OCI-LY7 (cell line): ENCODE results near the gene DYNLRB1. TPM values are rescaled to one million over a fixed set of nuclear protein-coding genes. Genes with fewer than 3 reads are reported as not detected.

ENCODE experiments used
- BruUV-seq: library from RNA; stranded (reverse); fragments of 400-500 nt; replicated peaks from 2 replicates; lab custom pipeline; 2021; lab: Mats Ljungman, UMichigan
- CTCF ChIA-PET: fragments of 300-600 bp; sonication (Branson Sonifier 250); formaldehyde crosslinking; loops from one replicate; lab custom pipeline; 2022; ENCODE audit warnings: antibody characterized with exemption; ENCODE audit not compliant: unreplicated experiment; lab: Charles Lee
- POLR2A ChIA-PET: fragments of 300-600 bp; sonication (Branson Sonifier 250); formaldehyde crosslinking; loops from one replicate; lab custom pipeline; 2022; ENCODE audit warnings: antibody characterized with exemption; lab: Charles Lee
- DNase-seq: peaks from one replicate; pipeline ENCODE4 v3.0.0-alpha.2; 2015; ENCODE audit warnings: low spot score
- H2AFZ ChIP-seq: fragments of 200-600 bp; sonication (generic), shearing (Covaris generic); 2 replicates; pipeline ENCODE4 v1.6.1; 2014; ENCODE audit warnings: mild to moderate bottlenecking, antibody characterized with exemption, low read length, moderate library complexity
- H3K27ac ChIP-seq: fragments of 200-600 bp; sonication (generic); 2 replicates; pipeline ENCODE4 v1.5.1; 2014; ENCODE audit warnings: mixed run types, low read depth, mild to moderate bottlenecking, moderate library complexity, low read length, inconsistent platforms; ENCODE audit not compliant: poor library complexity, severe bottlenecking
- H3K36me3 ChIP-seq: fragments of 200-600 bp; sonication (generic); 2 replicates; pipeline ENCODE4 v1.6.1; 2014; ENCODE audit warnings: mild to moderate bottlenecking, antibody characterized with exemption, low read length, moderate library complexity, mixed read lengths; ENCODE audit not compliant: insufficient read depth
- H3K4me1 ChIP-seq: fragments of 200-600 bp; sonication (generic); 2 replicates; pipeline ENCODE4 v1.5.1; 2014; ENCODE audit warnings: mild to moderate bottlenecking, low read length; ENCODE audit not compliant: insufficient read depth, poor library complexity, severe bottlenecking
- H3K4me2 ChIP-seq: fragments of 200-600 bp; sonication (generic); 2 replicates; pipeline ENCODE4 v1.6.1; 2014; ENCODE audit warnings: mild to moderate bottlenecking, low read length
- H3K4me3 ChIP-seq: fragments of 200-600 bp; sonication (generic); 2 replicates; pipeline ENCODE4 v1.5.1; 2014; ENCODE audit warnings: mild to moderate bottlenecking, low read depth, low read length; ENCODE audit not compliant: poor library complexity, severe bottlenecking
- H3K79me2 ChIP-seq: fragments of 200-600 bp; sonication (generic); 2 replicates; pipeline ENCODE4 v1.6.1; 2016; ENCODE audit warnings: low read depth, mild to moderate bottlenecking, low read length, moderate library complexity, mixed read lengths; ENCODE audit not compliant: insufficient read depth
- H3K9me2 ChIP-seq: fragments of 200-600 bp; sonication (generic); 2 replicates; pipeline ENCODE4 v1.6.1; 2016; ENCODE audit warnings: mild to moderate bottlenecking, low read length, mixed read lengths; ENCODE audit not compliant: insufficient read depth
- H3K9me3 ChIP-seq: fragments of 200-600 bp; sonication (generic); 2 replicates; pipeline ENCODE4 v1.6.1; 2014; ENCODE audit warnings: mild to moderate bottlenecking, mixed run types, low read length, mixed read lengths
- H4K20me1 ChIP-seq: fragments of 200-600 bp; sonication (generic); 2 replicates; pipeline ENCODE4 v1.6.1; 2014; ENCODE audit warnings: mild to moderate bottlenecking, antibody characterized with exemption, low read length, moderate library complexity, mixed read lengths; ENCODE audit not compliant: insufficient read depth
- CTCF ChIP-seq: fragments of 200-600 bp; sonication (generic); conservative IDR thresholded peaks from 2 replicates; pipeline ENCODE4 v1.5.1; 2014; ENCODE audit warnings: mild to moderate bottlenecking, antibody characterized with exemption, low read length, moderate library complexity, mixed read lengths
- EZH2phosphoT487 ChIP-seq: fragments of 200-600 bp; sonication (generic); IDR thresholded peaks from 2 replicates; pipeline ENCODE4 v1.6.1; 2018; ENCODE audit warnings: low read depth, borderline replicate concordance, mild to moderate bottlenecking, mixed run types, antibody characterized with exemption, low read length, moderate library complexity, mixed read lengths
- intact Hi-C: fragments of 100-400 bp; cut with micrococcal nuclease; formaldehyde crosslinking; loops from one replicate; pipeline ENCODE4 v1.10.0; 2022; ENCODE audit not compliant: unreplicated experiment
- total RNA-seq, 2 experiments: library from RNA; depleted of rRNA in 1 of 2; stranded (reverse); fragments of >200 nt in 1 of 2; shearing (Covaris generic) in 1 of 2; gene quantifications; 2 replicates each; pipeline ENCODE4 v1.2.3, GENCODE V29; 2014 to 2022

DYNLRB1 gene
- total RNA-seq, 2 experiments from 2014 or later: 94.2 to 128 TPM

DNA sequence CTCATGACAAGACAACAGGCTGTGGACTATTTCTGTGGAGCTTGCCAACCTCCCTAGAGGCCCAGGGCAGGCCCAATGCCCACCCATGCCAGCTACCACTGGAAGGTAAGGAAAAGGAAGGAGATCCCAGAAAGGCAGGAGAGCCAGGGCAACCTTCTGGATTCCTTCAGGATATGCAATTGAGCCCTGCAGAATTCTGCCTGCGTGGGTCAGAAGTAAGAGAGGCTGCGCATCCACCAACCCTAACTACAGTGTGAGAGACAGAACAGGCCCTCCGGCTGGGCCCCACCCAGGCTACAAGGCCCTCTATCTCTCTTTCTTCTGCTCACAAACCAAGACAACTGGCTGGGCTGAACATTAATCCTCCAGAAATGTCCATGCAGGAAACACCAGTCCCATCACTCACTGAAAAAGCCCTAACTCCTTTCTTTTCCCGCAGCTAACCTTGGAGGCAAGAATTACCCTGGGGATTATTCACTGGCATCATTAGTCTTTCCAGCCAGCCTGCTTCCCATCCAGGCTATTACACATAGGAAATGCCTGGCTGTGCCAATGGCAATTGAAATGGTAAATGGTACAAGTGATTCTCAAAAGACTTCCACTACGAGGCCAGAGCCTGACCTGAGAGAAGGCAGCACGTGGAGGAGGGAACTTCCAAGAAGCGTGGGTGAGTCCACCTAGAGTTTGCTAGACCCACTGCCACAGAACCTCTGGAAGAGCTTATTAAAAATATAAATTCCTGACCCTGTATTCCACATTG, 57.5 kb downstream of the DYNLRB1 start:
- Histone ChIP-seq H3K4me1 (peaks cover 6% of the 10 kb centered on the region), H3K9me2 (no peaks in the 10 kb centered on the region), H3K27ac (no peak overlapping the region), H4K20me1 (no peaks in the 10 kb centered on the region), H3K4me2 (no peak overlapping the region), H3K4me3 (no peak overlapping the region), H3K79me2 (no peaks in the 10 kb centered on the region), H3K36me3 (peaks cover 7% of the 10 kb centered on the region; the same call in 1 of the 2 replicates), H3K9me3 (no peaks in the 10 kb centered on the region), H2AFZ (no peak overlapping the region)
- CTCF ChIA-PET: no interaction called here
- no peak for DNase-seq
- TF ChIP-seq CTCF (no peak), EZH2phosphoT487 (no peak)
- POLR2A ChIA-PET: no interaction called here
- intact Hi-C loops: no loop called here
- no TSS peak for BruUV-seq

GRCh38 chr20:34574426-34574825, 58.2 kb downstream of the DYNLRB1 start:
- no peak overlapping the region for H2AFZ ChIP-seq
- POLR2A ChIA-PET: no interaction called here
- TF ChIP-seq EZH2phosphoT487 (no peak), CTCF (no peak)
- no TSS peak for BruUV-seq
- H3K4me2 ChIP-seq: no peak overlapping the region
- peaks cover 7% of the 10 kb centered on the region; the same call in 1 of the 2 replicates for H3K36me3 ChIP-seq
- CTCF ChIA-PET: no interaction called here
- no peaks in the 10 kb centered on the region for H3K9me3 ChIP-seq
- no peak overlapping the region for H3K27ac ChIP-seq
- H3K9me2 ChIP-seq: no peaks in the 10 kb centered on the region
- DNase-seq: no peak
- intact Hi-C loops: no loop called here
- no peaks in the 10 kb centered on the region for H4K20me1 ChIP-seq
- H3K4me1 ChIP-seq: peaks cover 6% of the 10 kb centered on the region
- H3K4me3 ChIP-seq: no peak overlapping the region
- H3K79me2 ChIP-seq: no peaks in the 10 kb centered on the region

DNA sequence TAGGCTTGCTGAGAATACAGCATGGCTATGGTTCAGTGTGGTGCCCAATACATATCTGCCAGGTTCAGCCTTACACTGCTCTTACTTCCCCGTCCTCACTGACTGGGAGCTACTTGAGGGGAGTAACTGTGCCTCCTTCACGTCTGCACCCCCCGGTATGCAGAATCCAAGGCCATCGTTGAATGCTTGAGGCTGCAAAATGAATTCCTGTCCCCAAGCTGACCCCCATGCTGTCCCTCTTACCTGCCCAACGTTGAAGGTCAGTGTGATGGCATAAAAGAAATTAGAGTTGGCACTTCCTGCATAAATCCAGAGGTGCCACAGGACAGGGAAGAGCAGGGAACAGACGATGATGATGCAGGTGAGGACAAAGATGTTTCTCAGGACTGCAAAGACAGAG, 58.6 kb downstream of the DYNLRB1 start:
- H4K20me1 ChIP-seq: no peaks in the 10 kb centered on the region
- ChIA-PET POLR2A (no interaction called here), CTCF (no interaction called here)
- H2AFZ ChIP-seq: no peak overlapping the region
- no peak overlapping the region for H3K4me3 ChIP-seq
- peaks cover 7% of the 10 kb centered on the region for H3K4me1 ChIP-seq
- no peaks in the 10 kb centered on the region for H3K9me3 ChIP-seq
- no peak overlapping the region for H3K27ac ChIP-seq
- no TSS peak for BruUV-seq
- DNase-seq: no peak
- no peak overlapping the region for H3K4me2 ChIP-seq
- intact Hi-C loops: no loop called here
- no peaks in the 10 kb centered on the region for H3K9me2 ChIP-seq
- H3K79me2 ChIP-seq: no peaks in the 10 kb centered on the region
- H3K36me3 ChIP-seq: peaks cover 7% of the 10 kb centered on the region; the same call in 1 of the 2 replicates
- TF ChIP-seq EZH2phosphoT487 (no peak), CTCF (no peak)
